Measurements from ENCODE around the gene GPR32.

Gene GPR32

GRCh38 chr19:50784710-50785109, 14.4 kb downstream of the GPR32 start:
- DNase-seq, result no peak

- no peak for DNase-seq
These were observed 15.1 kb downstream of the GPR32 start for GRCh38 chr19:50785329-50785728.

GRCh38 chr19:50790396-50790795, 20.1 kb downstream of the GPR32 start, which contains the start of gene ACP4:
Gene ACP4 (plus strand): TSS chr19:50790415. CDS start chr19:50790415, 0 bp downstream.
- no peak for DNase-seq

- DNase-seq, result no peak
These were observed 20.7 kb downstream of the GPR32 start for GRCh38 chr19:50790922-50791467.

- DNase-seq, result no peak
These were observed 21.5 kb downstream of the GPR32 start for GRCh38 chr19:50791594-50792271.

- no peak for DNase-seq
These were observed 22.3 kb downstream of the GPR32 start for GRCh38 chr19:50792272-50793250.

GRCh38 chr19:50793558-50794065, 23.3 kb downstream of the GPR32 start:
- DNase-seq, result peak; percentile 47

- no peak for DNase-seq
These were observed 24.0 kb downstream of the GPR32 start for GRCh38 chr19:50794074-50794875.

- DNase-seq, result peak; percentile 73
These were observed 24.8 kb downstream of the GPR32 start for GRCh38 chr19:50794876-50795663.

GRCh38 chr19:50795664-50796073, 25.4 kb downstream of the GPR32 start:
- DNase-seq, result no peak

GRCh38 chr19:50796128-50796633, 25.9 kb downstream of the GPR32 start:
- no peak for DNase-seq

GRCh38 chr19:50796634-50797428, 26.6 kb downstream of the GPR32 start:
- DNase-seq, result no peak

- no peak for DNase-seq
These were observed 27.1 kb downstream of the GPR32 start for GRCh38 chr19:50797429-50797780.

GRCh38 chr19:50797781-50798658, 27.8 kb downstream of the GPR32 start:
- no peak for DNase-seq

GRCh38 chr19:50798659-50799546, 28.6 kb downstream of the GPR32 start:
- DNase-seq, result no peak

GRCh38 chr19:50799547-50799851, 29.2 kb downstream of the GPR32 start:
- DNase-seq, result no peak

GRCh38 chr19:50801107-50801506, 30.8 kb downstream of the GPR32 start:
- no peak for DNase-seq

- DNase-seq, result peak; percentile 62
These were observed 33.6 kb downstream of the GPR32 start for GRCh38 chr19:50803633-50804419.

All from stimulated activated CD8-positive, alpha-beta memory T cell treated with anti-CD3 and anti-CD28 coated beads, Interleukin-4, amount 100 ng/mL, for 48 hours (primary cell).